Central memory CD4-positive, alpha-beta T cell (primary cell): ENCODE data around the gene DUSP12.
"Not testable (repeated sequence)": the region's sequence is repeated elsewhere in the genome, so short reads cannot be mapped to it uniquely, and the experiment has no call there.

Experiments
- DNase-seq: peaks from one replicate; pipeline ENCODE4 v3.0.0; 2022
- total RNA-seq, 3 experiments: gene quantifications; one replicate each; lab custom pipeline; 2026; lab: John Stamatoyannopoulos, UW

DUSP12 gene
- total RNA-seq = 9.8 to 33.3 (median 25.8) reads per million in 3 experiments

GRCh38 chr1:161749509-161750407 lies at the start of gene DUSP12:
Gene DUSP12 (plus strand): TSS chr1:161749786. CDS start chr1:161749802, 16 bp downstream.
- DNase-seq = peak; percentile 83

GRCh38 chr1:161702250-161702649 lies 47.3 kb upstream of the DUSP12 start:
- DNase-seq = no peak

DNA sequence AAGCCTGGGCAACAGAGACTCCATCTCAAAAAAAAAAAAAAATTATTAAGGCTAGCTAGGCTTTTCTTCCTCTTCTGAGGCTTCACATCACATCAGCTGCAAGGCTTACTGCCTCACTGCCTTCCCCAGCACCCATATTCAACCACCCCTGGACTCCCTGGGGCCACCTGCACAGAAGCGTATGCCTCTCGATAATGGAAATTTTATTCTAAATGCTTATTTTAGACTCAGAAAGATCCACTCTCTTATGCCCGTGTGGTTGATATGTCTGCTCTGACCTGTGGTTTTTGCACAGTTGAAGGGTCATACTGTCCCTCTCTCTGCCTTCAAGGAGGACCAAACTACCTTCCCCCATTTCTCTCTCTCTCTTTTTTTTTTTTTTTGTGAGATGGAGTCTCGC lies 44.0 kb upstream of the DUSP12 start:
- no peak for DNase-seq

GRCh38 chr1:161706113-161706481 lies 43.5 kb upstream of the DUSP12 start:
- DNase-seq = no peak

- DNase-seq = no peak
These were observed 42.9 kb upstream of the DUSP12 start, which contains the start of gene FCRLA for GRCh38 chr1:161706482-161707347. Gene FCRLA (plus strand): TSS chr1:161707229. CDS start chr1:161707265, 36 bp downstream.

DNA sequence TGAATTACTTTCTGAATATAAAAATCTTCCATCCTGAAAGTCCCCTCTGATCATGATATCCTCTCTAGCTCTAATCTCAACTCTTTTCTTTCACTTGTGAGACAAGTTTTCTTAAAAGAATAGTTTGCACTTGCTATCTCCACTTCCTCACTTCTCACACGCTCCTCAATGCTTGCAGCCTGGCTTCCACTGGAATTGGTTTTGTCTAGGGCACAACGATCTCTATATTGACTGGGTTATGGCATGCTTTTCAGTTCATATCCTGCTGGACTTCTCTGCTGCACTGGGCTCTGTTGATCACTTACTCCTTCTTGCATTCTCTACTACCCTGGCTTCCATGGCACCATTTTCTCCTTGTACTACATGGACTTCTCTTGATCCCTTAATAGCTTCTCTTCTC lies 42.1 kb upstream of the DUSP12 start:
- DNase-seq = no peak

DNA sequence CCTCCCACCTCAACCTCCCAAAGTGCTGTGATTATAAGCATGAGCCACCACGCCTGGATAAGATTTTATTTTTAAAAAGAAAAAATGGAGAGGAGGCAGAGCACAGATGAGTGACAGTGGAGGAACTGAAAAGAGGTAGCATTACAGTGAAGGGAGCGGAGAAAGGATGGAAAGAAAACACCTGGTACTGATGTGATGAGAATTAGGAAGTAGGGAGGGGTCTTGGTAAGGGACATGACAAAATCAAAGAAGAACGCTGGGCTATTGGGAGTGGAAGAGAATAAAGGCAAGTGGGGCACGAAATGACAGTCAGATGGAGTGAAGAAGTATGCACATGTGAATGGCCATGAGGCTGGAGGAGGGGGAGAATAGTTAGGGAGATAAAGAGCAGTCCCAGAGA lies 40.2 kb upstream of the DUSP12 start:
- no peak for DNase-seq

DNA sequence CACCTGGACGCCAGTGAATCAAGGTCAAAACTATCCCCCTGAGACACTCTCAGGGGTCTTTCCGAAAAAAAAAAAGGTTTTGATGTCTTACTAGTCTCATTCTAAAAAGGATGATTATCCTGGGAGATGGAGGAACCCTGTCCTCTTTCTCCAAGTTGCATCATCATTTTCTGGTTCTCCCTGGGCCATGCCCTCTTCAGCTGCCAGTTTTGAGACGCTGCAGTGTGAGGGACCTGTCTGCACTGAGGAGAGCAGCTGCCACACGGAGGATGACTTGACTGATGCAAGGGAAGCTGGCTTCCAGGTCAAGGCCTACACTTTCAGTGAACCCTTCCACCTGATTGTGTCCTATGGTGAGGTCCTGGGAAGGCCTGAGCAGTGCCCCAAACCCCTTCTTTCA lies 39.0 kb upstream of the DUSP12 start:
- no peak for DNase-seq

- DNase-seq = no peak
These were observed 30.8 kb upstream of the DUSP12 start for GRCh38 chr1:161718559-161719324.

DNA sequence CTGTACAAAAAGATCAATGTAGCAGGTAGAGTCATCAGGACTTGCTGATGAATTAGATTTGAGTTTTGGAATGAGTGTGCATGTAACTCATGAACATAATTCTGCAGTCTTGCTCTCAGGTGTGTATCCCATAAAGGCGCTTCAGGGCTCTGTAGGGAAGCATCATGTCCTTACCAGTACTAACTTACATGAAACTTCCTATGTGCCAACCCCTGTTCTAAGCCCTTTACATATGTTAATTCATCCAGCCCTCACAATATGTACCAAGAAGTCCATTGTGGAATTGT lies 30.3 kb upstream of the DUSP12 start:
- DNase-seq = no peak

- no peak for DNase-seq
These were observed 29.2 kb upstream of the DUSP12 start for GRCh38 chr1:161720422-161720821.

GRCh38 chr1:161720956-161721737 lies 28.4 kb upstream of the DUSP12 start, which contains the start of gene FCRLB:
Gene FCRLB (plus strand): TSS chr1:161721544. CDS start chr1:161722673, 1,129 bp downstream.
- DNase-seq = no peak

DNA sequence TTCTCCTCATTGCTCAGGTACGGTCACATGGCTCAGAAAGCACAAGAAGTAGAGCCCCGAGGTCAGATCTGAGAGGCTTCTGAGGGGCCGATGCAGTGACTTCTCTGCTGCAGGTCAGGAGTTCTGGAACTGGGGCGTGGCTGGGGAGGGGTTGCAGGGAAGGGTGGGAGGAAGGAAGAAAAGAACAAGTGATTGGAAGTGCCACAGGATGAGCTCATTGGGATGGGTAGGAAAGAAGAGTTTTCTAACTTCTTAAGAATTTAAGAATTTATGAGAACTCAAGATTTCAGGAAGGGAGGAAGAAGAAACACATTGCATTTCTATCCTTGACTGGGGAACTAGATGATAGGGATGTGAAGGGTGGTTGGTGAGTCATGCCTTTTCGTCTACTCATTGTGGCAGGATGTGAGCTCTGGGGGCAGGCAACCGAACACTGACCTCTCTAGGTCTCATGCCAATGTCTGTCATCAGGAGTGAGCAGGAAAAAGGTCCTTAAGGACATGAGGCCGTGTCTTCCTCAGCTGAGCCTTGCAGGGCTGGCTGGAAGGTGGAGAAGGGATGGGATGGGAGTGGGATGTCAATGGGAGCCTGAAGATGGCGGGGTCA lies 27.7 kb upstream of the DUSP12 start:
- DNase-seq = no peak

DNA sequence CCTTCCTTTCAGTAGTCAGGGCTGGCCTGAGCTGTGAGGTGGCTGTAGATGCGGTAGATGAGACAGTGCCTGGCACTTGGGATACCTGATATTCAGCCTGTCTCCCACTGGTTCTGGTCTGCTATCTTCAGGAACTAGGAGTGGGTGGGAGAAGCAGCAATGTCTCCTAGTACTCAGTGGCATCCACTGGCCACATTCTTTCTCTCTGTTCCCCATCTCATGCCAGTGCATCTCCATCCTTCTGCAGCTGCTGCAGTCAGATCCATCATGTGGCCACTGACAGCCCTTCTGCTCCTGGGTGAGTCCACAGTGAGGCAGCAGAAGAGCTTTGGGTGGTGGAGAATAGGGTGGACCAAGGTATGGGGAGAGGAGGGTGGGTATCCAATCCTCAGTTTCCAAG lies 27.2 kb upstream of the DUSP12 start:
- DNase-seq = no peak

DNA sequence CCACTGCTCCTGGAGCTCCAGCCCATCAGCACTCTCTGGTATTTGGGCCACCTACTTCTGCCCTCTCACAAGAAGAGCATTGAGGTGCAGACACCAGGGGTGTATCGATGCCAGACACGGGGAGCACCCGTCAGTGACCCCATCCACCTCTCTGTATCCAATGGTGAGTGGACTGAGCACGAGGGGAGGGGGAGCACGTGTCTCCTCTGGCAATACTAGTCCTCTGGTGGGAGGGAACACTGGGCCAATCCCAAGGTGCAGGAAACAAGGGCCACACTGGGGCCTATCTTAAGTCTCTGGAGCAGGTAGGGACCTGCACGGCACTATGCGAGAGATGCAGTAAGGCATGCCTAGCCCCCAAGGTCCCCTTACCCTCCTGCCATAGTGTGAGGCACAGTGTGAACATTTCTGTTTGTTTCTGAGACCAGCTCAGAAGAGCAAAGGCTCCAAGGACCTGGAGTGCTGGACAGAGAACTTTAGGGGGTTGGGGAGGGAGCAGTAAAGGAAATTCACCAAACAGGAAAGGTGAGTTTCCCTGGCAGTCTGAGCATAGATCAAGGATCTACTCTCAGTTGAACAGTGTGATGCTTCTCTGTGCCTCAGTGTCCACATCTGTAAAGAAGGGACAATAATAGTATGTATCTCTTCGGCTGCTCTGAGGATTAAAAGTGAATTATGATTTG lies 26.0 kb upstream of the DUSP12 start:
- no peak for DNase-seq

DNA sequence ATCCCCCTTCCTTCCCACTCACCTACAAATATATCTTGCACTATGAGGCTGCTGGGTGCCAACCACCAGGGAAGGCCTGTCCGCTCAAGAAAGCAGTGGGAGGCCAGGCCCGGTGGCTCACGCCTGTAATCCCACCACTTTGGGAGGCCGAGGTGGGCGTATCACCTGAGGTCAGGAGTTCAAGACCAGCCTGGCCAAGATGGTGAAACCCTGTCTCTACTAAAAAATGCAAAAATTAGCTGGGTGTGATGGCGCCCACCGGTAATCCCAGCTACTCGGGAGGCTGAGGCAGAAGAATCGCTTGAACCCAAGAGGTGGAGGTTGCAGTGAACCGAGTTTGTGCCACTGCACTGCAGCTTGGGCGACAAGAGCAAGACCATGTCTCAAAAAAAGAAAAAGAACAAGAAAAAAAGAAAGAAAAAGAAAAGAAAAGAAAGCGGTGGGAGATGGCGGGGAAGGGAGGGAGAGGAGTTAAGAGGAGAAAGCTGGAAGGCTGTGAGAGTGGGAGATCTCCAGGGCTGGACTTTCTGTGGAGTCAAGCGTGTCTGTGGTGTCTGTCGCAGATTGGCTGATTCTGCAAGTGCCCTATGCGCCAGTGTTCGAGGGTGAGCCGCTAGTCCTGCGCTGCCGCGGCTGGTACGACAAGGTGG lies 24.2 kb upstream of the DUSP12 start:
- DNase-seq = not testable (repeated sequence)

DNA sequence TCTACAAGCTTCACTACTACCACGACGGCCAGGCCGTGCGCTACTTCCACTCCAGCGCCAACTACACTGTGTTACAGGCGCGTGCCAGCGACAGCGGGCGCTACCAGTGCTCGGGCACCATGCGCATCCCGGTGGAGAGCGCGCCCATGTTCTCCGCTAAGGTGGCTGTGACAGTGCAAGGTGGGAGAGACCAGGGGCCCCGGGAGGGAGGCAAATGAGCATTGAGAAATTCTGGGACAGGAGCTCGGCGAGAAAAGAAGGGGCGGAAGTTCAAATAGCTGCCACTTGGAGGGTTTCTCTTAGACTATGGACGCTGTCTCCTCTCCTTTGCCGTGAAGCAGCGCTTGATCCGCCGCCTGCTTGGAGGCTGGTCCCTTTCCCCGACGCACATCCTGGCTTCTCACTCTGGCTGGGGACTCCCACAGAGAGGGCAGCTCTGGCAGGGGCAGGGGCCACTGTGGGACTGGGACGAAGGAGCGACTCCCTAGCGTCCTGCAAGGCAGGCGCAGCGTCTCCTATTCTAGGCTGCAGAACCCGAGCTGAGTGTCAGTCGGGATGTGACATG lies 23.6 kb upstream of the DUSP12 start:
- DNase-seq = peak; percentile 37

GRCh38 chr1:161726473-161727255 lies 22.9 kb upstream of the DUSP12 start:
- peak; percentile 56 for DNase-seq

DNA sequence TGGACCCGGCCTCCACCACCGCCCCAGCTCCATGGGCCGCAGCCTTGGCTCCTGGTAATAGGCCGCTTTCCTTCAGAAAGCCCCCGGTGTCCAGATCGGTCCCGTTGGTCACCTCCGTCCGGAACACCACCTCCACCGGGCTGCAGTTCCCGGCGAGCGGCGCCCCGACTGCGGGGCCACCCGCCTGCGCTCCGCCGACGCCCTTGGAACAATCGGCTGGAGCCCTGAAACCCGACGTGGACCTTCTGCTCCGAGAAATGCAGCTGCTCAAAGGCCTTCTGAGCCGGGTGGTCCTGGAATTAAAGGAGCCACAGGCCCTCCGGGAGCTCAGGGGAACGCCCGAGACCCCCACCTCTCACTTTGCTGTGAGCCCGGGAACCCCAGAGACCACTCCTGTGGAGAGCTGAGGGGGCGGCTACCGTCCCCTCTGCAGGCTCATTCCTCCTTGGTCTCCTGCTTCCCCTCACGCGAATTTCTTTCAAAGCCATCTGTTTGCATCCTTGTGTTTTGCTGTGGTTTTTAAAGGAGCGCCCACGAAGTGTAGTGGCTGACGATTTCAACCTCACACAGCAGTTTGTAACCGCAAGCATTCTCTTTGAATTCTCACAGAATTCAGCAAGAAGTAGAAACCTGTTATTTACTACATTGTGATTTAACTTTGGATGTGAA lies 22.2 kb upstream of the DUSP12 start:
- peak; percentile 69 for DNase-seq
